CMK (cell line): ENCODE data around the gene CNDP2.

ENCODE experiments used
- DNase-seq: peaks from one replicate; pipeline ENCODE4 v3.0.0-alpha.2; 2010; ENCODE audit warnings: low read depth

Gene CNDP2

DNA sequence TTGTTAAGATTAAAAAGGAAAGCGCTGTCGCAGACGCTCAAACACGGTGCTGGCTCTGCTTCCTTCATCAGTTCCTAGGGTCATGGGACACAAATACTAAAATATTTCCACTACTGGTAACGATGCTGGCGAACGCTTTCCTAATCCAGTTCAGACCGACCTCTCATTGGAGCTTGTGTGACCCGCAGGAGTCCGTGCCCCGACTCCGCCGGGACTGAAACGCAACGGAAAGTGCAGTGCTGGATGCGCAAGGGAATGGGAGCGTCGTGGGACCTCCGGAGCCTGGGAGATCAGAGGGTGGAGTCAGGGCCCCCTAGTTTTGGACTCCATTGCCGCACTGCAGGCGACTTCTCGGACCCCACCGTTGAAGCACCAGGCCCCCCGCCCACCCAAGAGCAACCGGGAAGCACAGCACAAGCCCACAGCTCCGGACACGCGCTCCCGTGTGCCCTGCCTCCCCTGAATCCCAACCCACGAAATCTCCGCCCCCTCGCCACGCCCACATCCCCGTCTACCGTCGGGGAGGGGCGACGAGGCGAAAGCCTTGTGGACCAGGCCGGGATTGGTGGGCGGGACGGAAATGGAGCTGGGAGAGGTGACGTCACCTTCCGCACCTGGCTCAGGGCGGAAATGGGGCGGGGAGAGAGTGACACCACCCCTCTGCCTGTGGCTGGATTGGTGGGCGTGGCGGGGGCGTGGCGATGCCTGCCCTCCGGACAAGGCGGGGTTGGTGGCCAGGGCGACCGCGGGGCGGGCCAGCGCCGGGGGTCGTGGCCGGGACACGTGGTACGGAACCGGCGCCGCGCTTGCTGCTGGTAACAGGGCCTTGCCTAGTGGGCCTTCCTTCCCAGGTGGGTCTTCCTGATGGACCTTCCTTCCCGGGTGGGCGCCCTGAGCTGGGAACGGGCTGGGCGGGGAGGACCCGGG lies at the start of gene CNDP2:
Gene CNDP2 (plus strand): TSS at position 783 of the 927 bp plus-strand sequence. CDS start 3,611 bp downstream, outside the sequence.
- DNase-seq, result peak; percentile 90

DNA sequence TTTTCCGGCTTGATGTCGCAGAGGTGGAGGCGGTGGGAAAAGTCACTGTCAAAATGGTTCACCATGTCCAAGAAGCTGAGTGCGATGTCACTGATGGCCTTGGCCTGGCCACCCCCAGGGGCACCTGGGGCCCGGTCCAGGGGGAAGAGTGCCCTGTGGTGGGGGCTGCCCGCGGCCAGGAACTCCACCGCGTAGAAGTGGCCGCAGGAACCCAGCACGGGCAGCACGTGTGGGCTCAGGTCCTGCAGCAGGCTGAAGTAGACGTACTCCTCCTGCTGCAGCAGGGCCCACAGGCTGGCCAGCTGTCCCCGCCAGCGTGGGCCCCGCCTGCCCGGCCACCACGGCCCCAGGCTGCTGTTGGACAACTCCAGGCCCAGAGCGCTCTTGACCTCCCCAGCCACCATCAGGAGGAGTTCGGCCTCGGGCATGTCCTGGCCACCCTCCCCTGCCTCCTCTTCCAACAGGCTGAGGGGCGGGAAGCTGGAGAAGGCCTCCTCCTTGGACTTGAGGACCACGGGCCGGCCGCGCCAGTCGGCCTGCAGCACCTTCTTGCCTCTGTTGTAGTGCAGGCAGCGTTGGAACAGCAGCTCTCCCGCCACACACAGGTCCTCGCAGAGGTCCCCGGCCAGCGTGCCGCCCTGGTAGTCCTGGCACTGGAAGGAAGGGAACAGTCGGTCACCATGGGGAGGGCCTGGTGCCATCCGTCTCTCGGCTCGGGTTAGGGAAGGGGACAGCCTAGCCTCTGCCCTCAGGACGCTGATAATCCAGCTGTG lies 49.3 kb upstream of the CNDP2 start:
- DNase-seq, result no peak

GRCh38 chr18:74447404-74448152 lies 48.6 kb upstream of the CNDP2 start:
- no peak for DNase-seq

- no peak for DNase-seq
Measured at GRCh38 chr18:74450626-74451025, 45.5 kb upstream of the CNDP2 start.

DNA sequence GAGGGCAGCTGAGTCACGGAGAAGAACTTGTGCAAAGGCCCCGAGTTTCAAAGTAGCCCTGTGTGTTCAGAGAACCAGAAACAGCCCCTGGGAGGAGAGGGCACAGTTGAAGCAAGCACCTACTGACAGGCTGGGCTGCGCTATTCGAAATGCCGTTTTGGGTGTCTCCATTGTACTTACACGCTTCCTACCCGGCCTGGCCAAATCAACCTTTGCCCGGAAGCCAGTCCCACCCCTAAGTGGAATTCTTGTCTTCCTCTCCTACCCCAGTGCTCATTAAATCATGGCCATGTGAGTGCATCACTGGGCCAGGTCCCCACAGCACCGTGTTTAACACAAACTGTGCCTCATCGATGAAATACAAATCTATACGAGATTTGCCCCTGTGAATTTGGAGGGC lies 45.0 kb upstream of the CNDP2 start:
- DNase-seq, result no peak

GRCh38 chr18:74453016-74453566 lies 43.1 kb upstream of the CNDP2 start:
- DNase-seq, result no peak

DNA sequence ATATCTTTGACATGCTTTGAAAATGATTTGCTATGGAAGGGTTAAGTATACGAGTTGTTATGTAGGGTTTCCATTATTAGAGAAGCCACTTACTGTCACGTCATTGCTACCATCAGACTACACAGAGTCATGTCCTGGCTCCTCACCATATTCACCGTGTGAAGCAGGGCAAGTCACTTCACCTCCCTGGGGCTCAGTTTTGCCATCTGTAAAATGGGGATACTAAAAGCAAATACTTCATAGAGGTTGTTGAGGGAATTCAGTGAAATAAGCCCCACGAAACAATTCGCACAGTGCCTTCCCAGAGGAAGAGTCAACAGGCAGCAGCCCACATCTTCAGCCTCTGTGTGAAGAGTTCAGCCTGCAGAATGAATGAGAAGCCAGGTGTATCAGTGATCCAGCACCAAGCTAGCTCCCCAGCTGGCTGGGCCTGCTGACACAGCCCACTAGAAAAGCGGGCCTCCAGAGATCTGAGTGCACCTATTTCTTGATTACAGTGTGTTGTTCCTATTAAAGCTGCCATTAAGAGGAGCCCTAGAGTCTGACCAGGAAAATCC lies 42.4 kb upstream of the CNDP2 start:
- no peak for DNase-seq

- no peak for DNase-seq
Measured at GRCh38 chr18:74454279-74454751, 41.8 kb upstream of the CNDP2 start.

GRCh38 chr18:74455386-74455785 lies 40.8 kb upstream of the CNDP2 start:
- no peak for DNase-seq

DNA sequence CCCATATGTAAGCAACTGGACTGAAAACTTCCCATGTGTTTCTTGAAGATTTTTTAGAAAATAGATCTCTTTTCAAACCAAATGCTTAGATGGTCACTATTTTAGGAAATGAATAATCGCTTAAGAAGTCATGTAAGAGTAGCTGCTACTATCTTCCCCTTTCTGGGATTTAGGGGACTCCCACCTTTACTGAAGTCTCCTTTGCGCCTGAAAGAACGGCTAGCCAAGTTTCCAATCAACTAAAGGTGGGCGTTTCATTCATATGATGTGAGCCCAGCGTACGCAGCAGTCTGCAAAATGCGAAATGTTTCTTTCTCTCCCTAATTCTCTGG lies 40.2 kb upstream of the CNDP2 start:
- no peak for DNase-seq

DNA sequence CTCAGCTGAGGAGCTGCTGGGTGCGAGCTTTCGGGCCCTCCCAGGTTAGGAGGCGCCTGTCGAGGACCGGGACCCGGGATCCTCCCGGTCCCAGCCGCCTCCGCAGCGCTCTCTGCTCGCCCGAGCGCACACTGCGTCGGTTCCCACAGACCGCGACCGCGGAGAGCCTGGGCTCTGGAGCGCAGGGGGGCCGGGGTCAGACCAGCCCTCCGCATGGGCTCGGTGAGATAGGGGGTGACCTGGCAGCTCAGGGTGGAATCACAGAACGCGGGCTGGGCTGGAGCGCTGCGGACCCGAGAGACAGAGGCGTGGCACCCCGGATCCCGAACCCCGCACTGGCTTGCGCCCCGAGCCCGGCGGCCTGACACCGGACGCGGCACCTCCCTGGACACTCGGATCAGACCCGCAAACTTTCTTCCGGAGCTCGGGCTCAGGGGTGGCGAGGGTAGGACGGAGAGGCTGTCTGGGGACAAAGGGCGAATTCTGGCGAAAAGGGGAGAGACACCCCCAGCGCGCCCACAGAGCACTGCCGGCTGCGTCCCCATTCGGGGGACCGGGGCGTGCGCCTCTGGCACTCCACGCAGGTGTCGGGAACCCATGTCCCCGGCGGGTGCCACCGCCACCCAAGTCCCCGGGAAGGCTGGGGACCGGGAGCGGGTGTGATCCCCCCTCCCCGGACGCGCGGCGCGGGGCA lies 39.7 kb upstream of the CNDP2 start:
- DNase-seq, result no peak

GRCh38 chr18:74457043-74457724 lies 39.0 kb upstream of the CNDP2 start, which contains the start of gene DIPK1C:
Gene DIPK1C (minus strand): TSS chr18:74457308. CDS start chr18:74457259, 49 bp downstream.
- DNase-seq, result no peak

DNA sequence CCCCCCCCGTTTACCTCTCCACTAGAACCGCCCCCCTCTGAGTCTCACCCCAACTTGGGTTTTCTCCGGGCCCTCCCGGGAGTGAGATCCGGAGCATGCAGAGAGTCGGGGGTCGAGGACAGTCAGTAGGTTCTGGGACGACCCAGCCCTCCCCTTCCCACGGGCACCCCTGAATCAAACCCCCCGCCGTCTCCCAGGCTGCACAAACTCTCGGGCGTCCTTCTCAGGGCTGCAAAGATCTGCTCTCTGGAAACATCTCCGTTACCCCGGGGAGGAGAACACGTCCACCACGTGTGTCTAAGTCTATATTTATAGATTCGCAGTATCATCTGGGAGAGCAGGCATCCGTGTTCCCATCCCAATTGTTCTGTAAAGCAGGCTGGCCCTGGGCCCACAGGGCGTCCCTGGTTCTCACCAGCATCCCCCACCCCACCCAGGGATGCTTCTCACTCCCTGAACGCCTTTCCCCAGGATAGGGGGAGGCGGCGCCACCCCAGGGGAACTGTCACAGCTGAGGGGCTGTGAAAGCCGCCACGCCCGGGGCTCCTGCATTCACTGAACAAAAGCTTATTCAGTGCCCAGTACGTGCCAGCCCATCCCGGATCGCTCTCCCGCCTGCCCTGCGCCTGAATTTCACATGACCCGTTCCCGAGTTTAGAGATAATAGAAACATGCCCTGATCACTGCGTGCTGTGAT lies 38.3 kb upstream of the CNDP2 start:
- no peak for DNase-seq

DNA sequence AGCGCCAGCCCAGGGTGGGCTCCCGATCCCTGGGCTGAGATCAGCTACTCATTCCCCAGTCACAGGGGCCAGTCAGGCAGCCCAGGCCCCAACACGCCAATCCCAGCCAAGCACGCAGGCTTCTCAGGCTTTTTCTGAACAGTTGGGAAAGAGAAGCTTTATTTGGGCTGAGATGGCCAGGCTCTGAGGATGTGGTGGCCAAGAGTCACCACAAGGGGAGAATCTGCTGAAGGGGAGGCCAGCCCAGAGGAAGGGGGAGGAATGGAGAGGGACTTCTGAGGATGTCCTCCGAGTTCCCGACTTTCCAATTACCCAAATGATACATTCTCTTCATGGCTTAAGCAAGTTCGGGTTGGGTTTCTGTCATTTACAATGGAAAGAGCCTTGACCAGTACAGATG lies 36.3 kb upstream of the CNDP2 start:
- no peak for DNase-seq

DNA sequence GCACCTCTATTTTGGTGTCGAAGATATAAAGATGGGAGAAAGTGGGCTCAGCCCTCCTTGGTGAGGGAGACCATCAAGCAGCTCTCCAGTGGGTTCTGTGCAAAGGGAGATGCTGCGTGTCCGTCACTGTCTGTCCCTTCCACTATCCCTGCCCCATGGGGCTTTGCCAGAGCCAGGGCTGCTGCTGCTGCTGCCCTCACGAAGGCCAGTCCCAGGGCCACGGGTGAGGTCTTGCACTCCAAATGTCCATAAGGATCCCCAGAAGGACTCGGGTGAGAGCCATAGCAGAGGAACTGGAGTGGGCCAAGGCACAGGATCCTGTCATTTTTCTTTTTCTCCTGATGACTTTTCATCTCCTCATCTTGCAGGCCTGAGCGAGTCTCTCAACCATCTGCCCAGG lies 35.3 kb upstream of the CNDP2 start:
- DNase-seq, result no peak

DNA sequence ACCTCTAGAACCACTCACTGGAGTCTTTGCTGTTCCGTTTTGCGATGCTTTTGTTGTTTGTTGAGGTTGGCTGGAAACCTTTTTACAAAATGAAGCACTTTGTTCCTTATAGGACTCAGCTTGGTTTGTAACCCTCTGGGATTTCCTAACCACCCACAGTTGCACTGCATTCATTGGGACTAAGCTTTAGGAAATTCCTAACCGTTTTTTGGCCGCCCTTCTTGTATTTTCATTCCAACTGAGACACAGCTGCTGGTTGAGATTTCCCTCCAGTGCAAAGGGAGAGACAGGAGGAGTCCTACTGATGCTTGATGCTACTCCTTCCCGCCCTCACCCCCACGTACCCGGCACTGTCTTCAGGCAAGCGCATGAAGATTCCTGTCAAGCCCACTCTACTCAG lies 32.9 kb upstream of the CNDP2 start:
- no peak for DNase-seq

DNA sequence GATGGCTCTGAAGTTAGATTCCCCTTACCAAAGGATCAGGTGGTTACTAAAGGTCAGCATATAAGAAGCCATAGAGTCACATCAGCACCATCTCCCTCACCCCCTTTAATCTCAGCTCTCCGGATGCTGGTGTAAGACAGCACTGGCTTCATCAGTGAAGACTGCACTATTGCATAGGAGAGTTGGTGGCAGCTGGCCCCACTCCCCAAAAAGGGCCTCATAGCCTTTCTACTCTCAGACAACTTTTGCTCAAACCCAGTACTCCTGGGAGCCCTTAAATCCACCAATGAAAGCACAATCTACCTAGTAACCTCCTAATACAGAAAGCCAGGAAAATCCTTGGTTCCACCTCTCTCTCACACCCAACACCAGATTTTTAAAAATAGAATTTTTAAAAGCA lies 32.2 kb upstream of the CNDP2 start:
- no peak for DNase-seq

GRCh38 chr18:74465775-74466174 lies 30.4 kb upstream of the CNDP2 start:
- no peak for DNase-seq

DNA sequence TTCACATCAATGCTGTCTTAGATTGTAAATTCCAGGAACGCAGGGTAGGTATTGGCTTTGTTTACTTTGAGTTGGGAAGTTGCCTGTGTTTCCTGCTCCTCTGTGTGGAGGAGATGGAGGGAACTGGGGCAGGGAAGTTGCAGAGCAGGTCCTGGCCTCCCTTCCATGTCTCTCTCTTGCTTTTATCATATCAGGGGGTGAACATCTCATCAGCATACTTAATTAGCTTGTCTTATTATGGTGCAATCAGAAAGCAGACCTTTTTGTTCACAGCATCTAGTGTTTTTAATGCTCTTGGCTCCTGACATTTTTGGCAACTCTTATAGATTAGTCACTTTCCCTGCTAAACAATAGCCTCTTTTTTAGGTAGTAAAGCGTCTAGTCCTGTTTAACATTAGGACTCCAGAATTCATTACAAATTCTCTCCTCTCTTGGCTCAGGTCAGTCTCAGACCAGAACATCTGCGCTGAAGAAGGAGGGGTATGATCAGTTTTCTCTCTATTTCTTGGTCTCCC lies 27.6 kb upstream of the CNDP2 start:
- no peak for DNase-seq

DNA sequence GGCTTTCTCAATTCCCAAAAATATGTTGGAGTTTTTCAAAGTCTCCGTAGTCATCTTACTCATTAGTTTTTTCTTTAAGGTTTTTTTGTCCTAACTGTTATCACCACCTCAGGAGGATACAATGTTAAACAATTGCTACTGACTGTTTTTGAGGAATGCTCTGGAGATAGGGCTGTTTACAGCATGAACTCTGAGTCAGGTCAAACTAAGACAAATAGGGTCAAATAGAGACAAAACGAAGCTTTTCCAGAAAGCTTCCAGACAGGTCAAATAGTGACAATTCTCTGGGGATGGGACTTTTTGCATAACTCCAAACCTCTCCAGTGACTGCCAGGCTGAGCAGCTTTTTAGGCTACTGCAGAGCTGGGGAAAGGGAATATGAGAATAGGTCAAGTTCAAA lies 23.9 kb upstream of the CNDP2 start:
- no peak for DNase-seq
